WI38 (cell line): Measurements from ENCODE around the gene LRATD1.

Experiments used
- H3K4me3 ChIP-seq: 2 replicates; pipeline ENCODE4 v1.5.1; 2011; ENCODE audit warnings: low read depth, mild to moderate bottlenecking, control low read depth, low read length
- CTCF ChIP-seq: IDR thresholded peaks from 2 replicates; pipeline ENCODE4 v1.5.1; 2012; ENCODE audit warnings: low read depth, mild to moderate bottlenecking, control low read depth, low read length

LRATD1 gene

GRCh38 chr2:14608245-14608644 is 24.3 kb upstream of the LRATD1 start:
- no peak for TF ChIP-seq CTCF
- H3K4me3 ChIP-seq: no peak overlapping the region

DNA sequence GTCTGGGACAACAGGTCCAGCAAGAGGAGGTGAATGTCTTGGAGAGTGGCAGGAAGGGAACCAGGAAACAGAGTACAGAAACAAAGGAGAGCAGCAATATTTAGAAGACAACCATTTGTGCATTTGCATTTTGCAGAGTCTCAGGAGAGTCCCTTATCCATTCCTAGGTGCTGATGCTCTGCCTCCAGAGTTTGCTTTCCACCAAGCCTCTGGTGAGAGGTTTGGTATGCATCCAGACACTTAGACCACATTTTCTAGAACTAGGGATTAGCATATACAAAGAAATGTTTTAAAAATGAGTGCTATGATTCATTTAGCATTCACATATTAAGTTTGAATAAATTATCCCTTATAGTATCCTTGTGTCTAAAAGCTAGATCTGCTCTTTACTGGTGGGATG is 18.5 kb upstream of the LRATD1 start:
- TF ChIP-seq CTCF: no peak
- no peak overlapping the region for H3K4me3 ChIP-seq

- no peak for TF ChIP-seq CTCF
- no peak overlapping the region for H3K4me3 ChIP-seq
Observed at GRCh38 chr2:14615121-14615520, 17.4 kb upstream of the LRATD1 start.

- TF ChIP-seq CTCF: no peak
- no peak overlapping the region for H3K4me3 ChIP-seq
Observed at GRCh38 chr2:14615760-14616159, 16.8 kb upstream of the LRATD1 start.

- H3K4me3 ChIP-seq: no peak overlapping the region
- no peak for TF ChIP-seq CTCF
Observed at GRCh38 chr2:14616342-14616741, 16.2 kb upstream of the LRATD1 start.

DNA sequence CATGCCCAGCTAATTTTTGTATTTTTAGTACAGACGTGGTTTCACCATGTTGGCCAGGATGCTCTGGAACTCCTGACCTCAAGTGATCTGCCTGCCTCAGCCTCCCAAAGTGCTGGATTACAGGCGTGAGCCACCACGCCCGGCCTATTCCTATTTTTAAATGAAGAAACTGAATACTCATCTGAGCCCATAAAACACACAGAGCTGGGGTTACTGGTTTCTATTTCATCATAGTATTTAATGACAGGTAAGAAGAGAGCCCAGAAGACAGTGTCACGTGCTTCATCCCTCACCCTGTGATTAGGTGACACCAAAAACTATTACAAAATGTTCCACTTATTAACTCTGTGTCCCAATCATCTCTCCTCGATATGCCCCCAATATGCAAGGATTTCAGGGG is 15.6 kb upstream of the LRATD1 start:
- no peak for TF ChIP-seq CTCF
- H3K4me3 ChIP-seq: no peak overlapping the region

GRCh38 chr2:14619441-14619840 is 13.1 kb upstream of the LRATD1 start:
- no peak overlapping the region for H3K4me3 ChIP-seq
- no peak for TF ChIP-seq CTCF
